GM12873 (cell line): ENCODE data around the gene NR1I3.
A peak's percentile ranks its signal among the peaks of the same experiment; 100 is the strongest.

Experiments used
- TF ChIP-seq, protein P1 (sequence below): IDR thresholded peaks from 2 replicates; pipeline ENCODE4 v1.5.1; 2012; ENCODE audit warnings: low read depth, mild to moderate bottlenecking, moderate library complexity, low read length, control low read depth; ENCODE audit not compliant: insufficient read depth; ENCODE audit errors: missing control alignments

Gene NR1I3

DNA sequence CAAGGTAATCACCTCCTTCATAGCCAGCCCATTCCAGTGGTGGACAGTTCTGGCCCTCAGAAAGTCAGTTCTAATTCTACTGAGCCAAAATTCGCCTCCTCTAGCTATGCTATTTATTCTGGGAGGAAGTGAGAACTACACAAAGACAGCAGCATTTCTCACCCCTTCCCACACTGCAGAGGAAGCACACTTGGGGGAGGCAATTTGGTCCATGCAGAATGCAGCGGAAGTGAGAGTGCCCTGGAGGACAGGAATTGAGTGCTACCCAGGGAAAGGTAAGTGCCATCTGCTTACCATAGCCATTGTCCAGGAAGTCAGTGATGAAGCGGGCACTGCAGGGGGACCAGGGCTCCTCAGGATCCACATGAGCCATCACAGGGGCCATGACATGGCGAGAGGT, 42.8 kb downstream of the NR1I3 start:
- TF ChIP-seq, protein P1, sequence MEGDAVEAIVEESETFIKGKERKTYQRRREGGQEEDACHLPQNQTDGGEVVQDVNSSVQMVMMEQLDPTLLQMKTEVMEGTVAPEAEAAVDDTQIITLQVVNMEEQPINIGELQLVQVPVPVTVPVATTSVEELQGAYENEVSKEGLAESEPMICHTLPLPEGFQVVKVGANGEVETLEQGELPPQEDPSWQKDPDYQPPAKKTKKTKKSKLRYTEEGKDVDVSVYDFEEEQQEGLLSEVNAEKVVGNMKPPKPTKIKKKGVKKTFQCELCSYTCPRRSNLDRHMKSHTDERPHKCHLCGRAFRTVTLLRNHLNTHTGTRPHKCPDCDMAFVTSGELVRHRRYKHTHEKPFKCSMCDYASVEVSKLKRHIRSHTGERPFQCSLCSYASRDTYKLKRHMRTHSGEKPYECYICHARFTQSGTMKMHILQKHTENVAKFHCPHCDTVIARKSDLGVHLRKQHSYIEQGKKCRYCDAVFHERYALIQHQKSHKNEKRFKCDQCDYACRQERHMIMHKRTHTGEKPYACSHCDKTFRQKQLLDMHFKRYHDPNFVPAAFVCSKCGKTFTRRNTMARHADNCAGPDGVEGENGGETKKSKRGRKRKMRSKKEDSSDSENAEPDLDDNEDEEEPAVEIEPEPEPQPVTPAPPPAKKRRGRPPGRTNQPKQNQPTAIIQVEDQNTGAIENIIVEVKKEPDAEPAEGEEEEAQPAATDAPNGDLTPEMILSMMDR: no peak

DNA sequence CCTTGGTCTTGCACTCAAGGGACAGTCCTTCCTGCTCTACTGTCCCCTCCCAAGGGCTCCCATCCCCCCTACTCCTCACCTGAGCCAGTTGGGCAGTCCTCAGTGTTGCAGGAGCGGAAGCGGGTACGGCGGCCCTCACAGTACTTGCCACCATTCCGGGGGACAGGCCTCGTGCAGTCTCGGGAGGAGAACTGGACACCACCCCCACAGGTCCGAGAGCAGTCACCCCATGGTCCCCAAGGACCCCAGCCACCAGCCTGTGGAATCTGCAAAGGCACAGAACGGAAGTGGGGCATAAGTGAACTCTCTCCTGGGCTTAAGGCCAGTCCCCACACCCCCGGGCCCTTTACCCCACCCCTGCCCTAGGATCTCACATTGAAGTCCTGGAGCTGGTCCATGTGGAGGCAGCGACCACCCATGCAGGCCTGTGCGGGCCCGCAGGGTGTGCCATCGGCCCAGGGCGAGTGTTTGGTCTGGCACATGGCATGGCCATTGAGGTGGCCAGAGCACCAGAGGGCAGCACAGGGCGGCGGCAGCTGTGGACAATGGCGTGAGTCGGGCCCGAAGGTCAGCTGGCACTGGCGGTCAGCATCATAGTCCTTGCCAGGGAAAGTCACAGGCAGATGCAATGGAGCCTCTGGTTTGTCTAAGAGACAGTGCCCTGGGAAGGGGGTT, 44.3 kb downstream of the NR1I3 start:
- TF ChIP-seq, protein P1: no peak

DNA sequence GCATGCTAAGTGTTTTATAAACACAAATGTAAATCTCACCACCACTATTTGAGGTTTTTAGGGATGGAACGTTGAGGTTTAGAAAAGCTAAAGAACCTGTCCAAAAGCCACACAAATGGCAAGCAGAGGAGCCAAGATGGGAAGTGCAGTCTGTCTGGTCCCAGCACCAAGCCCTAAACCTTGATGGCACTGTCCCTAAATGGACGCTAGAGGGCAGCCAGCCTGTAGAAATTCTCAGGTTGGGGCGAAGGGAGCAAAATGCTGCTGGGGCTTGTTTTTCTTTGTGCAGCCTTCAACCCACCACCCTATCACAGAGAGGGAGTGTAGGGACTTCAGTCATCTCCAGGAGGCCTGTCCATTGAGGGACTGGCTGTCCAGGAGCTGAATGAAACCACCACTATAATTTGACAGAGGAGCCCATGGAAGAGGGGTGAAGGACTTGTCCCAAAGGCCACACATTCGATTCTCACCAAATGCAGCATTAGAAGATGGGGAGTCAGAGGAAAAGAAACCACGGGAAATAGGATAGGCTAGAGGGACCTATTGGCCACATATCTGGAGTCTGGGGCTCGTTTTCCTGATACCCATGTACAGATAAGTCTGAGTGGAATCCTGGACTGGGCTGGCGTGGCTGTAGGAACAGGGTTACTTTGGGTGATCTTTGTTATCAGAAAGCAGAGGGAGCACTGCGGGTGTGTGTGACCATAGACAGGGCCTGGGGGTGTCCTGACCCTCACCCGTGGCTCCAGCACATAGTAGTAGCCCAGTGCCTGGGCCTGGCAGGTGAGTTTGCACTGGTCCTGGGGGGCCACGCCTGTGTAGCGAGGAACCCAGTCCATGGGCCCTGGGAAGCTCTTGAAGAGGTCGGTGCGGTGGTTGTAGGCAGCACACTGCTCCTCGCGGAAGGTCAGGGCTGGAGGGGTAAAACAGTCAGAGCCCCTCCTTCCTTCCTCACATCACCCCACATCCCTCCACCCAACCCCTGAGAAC, 45.2 kb downstream of the NR1I3 start:
- TF ChIP-seq, protein P1: peak; percentile 95

DNA sequence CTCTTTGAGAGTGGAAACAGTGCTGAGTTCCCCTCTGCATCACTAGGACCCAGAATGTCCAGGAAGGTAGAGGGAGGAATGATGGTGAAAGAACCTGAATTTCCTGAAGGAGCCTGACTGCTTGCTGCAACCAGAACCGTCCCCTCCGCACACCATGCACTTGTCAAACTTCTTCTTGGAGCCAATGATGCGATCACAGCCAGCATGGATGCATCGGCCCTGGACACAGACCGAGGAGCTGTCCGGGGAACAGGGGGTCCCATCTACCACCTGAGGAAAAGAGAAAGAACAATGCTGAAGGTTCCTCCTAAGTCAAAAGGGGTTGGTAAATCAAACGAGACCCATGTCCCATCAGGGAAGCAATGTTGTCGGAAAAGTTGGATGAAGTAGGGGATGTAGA, 46.0 kb downstream of the NR1I3 start:
- TF ChIP-seq, protein P1: no peak

DNA sequence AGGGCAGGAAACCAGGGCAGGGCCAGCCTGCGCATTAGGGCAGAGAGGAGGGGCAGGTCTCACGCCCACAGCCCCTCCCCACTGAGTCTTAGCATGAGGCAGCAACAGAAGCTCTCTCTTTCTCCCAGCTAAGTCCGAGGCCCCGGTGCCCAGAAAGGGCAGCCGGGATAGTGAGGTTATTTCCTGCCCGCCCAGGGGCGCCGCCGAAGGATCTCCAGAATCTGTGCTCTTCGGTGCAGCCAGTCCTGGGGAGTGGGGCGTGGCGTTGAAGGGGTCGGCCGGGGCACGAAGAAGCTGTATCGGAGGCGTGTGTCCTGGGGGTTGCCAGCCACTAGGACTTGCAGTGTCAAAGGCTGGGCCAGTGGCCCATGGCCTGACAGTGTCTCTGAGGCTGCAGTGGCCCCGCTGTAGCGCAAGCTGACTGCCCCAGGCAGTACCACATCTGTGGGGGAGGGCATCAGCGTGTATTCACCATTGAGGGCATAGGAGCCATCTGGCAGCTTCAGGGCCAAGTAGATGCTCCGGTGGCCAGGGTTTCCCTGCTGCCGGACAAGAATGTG, 47.0 kb downstream of the NR1I3 start:
- TF ChIP-seq, protein P1: no peak

DNA sequence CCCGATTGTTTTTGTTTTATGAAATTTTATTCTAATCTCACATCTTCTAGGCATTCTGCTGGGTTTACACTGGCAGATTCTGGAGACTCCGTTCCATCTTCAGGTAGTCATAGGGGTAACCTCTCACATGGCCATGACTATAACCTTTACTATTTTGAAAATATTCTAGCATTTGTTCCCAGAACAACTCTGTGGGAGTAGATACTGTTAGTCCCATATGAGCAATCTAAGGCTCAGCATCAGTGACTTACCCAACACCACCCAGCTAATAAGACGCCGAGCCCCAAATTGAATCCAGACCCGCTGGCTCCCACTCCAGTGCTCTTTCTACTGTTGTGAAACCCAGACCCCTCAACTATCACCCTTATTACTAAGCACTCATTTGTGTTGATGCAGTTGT, 49.0 kb downstream of the NR1I3 start:
- TF ChIP-seq, protein P1: no peak

DNA sequence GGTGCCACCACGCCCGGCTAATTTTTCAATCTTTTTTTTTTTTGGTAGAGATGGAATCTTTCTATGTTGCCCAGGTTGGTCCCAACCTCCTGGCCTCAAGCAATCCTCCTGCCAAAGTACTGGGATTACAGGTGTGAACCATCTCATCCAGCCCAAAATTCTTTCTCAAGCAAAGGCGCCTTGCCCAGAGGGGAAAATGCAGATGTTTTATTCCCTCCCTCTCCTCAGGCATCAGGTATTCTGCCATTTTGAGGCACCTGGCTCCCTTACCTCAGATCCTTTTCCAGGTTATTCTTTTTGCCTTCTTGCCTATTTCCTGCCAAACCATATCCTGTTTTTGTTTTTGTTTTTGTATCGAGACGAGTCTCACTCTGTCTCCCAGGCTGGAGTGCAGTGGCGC, 49.6 kb downstream of the NR1I3 start:
- TF ChIP-seq, protein P1: no peak
